Stimulated activated CD4-positive, alpha-beta T cell treated with anti-CD3 and anti-CD28 coated beads, Interleukin-4, amount 100 ng/mL, for 1 hour (primary cell): ENCODE data around the gene SMIM27.
"Not testable (repeated sequence)": the region's sequence is repeated elsewhere in the genome, so short reads cannot be mapped to it uniquely, and the experiment has no call there.

Experiments
- DNase-seq: peaks from one replicate; pipeline ENCODE4 v3.0.0-alpha.2; 2020

Gene SMIM27

GRCh38 chr9:32552172-32552872 is at the start of gene SMIM27, which contains the start of gene TOPORS:
Gene SMIM27 (plus strand): TSS chr9:32552327. CDS start chr9:32552435, 108 bp downstream.
Gene TOPORS (minus strand): TSS chr9:32552586. CDS start chr9:32552436, 150 bp downstream.
- DNase-seq: peak; percentile 92

- DNase-seq: no peak
Measured at GRCh38 chr9:32502464-32502863, 49.7 kb upstream of the SMIM27 start.

- no peak for DNase-seq
Measured at GRCh38 chr9:32503008-32503407, 49.1 kb upstream of the SMIM27 start.

- no peak for DNase-seq
Measured at GRCh38 chr9:32508728-32509127, 43.4 kb upstream of the SMIM27 start.

GRCh38 chr9:32516241-32516640 is 35.9 kb upstream of the SMIM27 start:
- DNase-seq: no peak

GRCh38 chr9:32518276-32518675 is 33.9 kb upstream of the SMIM27 start:
- no peak for DNase-seq

GRCh38 chr9:32523910-32524309 is 28.2 kb upstream of the SMIM27 start:
- DNase-seq: no peak

GRCh38 chr9:32524558-32524891 is 27.6 kb upstream of the SMIM27 start:
- DNase-seq: not testable (repeated sequence)

- DNase-seq: no peak
Measured at GRCh38 chr9:32524892-32525708, 27.0 kb upstream of the SMIM27 start.

GRCh38 chr9:32525709-32526030 is 26.5 kb upstream of the SMIM27 start:
- DNase-seq: no peak

GRCh38 chr9:32526041-32526706 is 26.0 kb upstream of the SMIM27 start, which contains the start of gene RIGI:
Gene RIGI (minus strand): TSS chr9:32526196. CDS start chr9:32526166, 30 bp downstream.
- peak; percentile 73 for DNase-seq

- no peak for DNase-seq
Measured at GRCh38 chr9:32526707-32527048, 25.4 kb upstream of the SMIM27 start.

GRCh38 chr9:32533336-32533735 is 18.8 kb upstream of the SMIM27 start:
- DNase-seq: no peak

- no peak for DNase-seq
Measured at GRCh38 chr9:32533816-32534215, 18.3 kb upstream of the SMIM27 start.

- no peak for DNase-seq
Measured at GRCh38 chr9:32543047-32543446, 9.1 kb upstream of the SMIM27 start.

- no peak for DNase-seq
Measured at GRCh38 chr9:32545884-32546283, 6.2 kb upstream of the SMIM27 start.

GRCh38 chr9:32548213-32548612 is 3.9 kb upstream of the SMIM27 start:
- not testable (repeated sequence) for DNase-seq

- DNase-seq: no peak
Measured at GRCh38 chr9:32550150-32550561, 2.0 kb upstream of the SMIM27 start.

- DNase-seq: peak; percentile 92
Measured at GRCh38 chr9:32550562-32551275, 1.4 kb upstream of the SMIM27 start.

- peak; percentile 42 for DNase-seq
Measured at GRCh38 chr9:32551276-32552051, 663 bp upstream of the SMIM27 start.

GRCh38 chr9:32554107-32554506 is 2.0 kb downstream of the SMIM27 start:
- DNase-seq: no peak

GRCh38 chr9:32554591-32554990 is 2.5 kb downstream of the SMIM27 start:
- no peak for DNase-seq
